Esophagus muscularis mucosa (tissue), 4 donors: Measurements from ENCODE around the gene F10. TPM values are rescaled to one million over a fixed set of nuclear protein-coding genes. Genes with fewer than 3 reads are reported as not detected.

Experiments
- DNase-seq: peaks from one replicate; pipeline ENCODE4 v3.0.0-alpha.2; 2017; ENCODE audit errors: extremely low spot score
- H3K27ac ChIP-seq, 4 donors: fragments of 200-600 bp; sonication (generic); replicated peaks in 1 of 4; 1 replicate in 3 of 4; 2 replicates in 1 of 4; pipeline ENCODE4 v1.5.1; 2016 to 2019; ENCODE audit warnings: mild to moderate bottlenecking in 1 of 4
- H3K27me3 ChIP-seq, 4 donors: fragments of 200-600 bp; sonication (generic); one replicate each; pipeline versions ENCODE4 v1.5.1 to v1.6.0; 2016 to 2019
- H3K36me3 ChIP-seq, 4 donors: fragments of 200-600 bp; sonication (generic); one replicate each; pipeline ENCODE4 v1.5.1; 2016 to 2019
- H3K4me1 ChIP-seq, 4 donors: fragments of 200-600 bp; sonication (generic); one replicate each; pipeline ENCODE4 v1.5.1; 2016 to 2019
- H3K4me3 ChIP-seq, 4 donors: fragments of 200-600 bp; sonication (generic); 1 replicate in 2 of 4; 2 replicates in 2 of 4; pipeline ENCODE4 v1.5.1; 2016 to 2019; ENCODE audit warnings: mild to moderate bottlenecking in 4 of 4, moderate library complexity in 1 of 4
- H3K9me3 ChIP-seq, 4 donors: fragments of 200-600 bp; sonication (generic); 1 replicate in 3 of 4; 2 replicates in 1 of 4; pipeline ENCODE4 v1.5.1; 2016 to 2019
- CTCF ChIP-seq, 3 experiments: fragments of 200-600 bp in 2 of 3; fragments of 450-650 bp in 1 of 3; sonication (generic) in 2 of 3; IDR thresholded peaks; one replicate each; pipeline ENCODE4 v1.5.1; 2017 to 2019; ENCODE audit warnings: antibody characterized with exemption in 3 of 3, mild to moderate bottlenecking in 2 of 3, moderate library complexity in 1 of 3
- EP300 ChIP-seq: sonication (generic); formaldehyde crosslinking; IDR thresholded peaks from one replicate; pipeline ENCODE4 v1.6.1; 2017; ENCODE audit warnings: antibody characterized with exemption
- POLR2A ChIP-seq: fragments of 450-650 bp; IDR thresholded peaks from one replicate; pipeline ENCODE4 v1.6.1; 2017; ENCODE audit warnings: antibody characterized with exemption, moderate library complexity, mild to moderate bottlenecking, low read depth
- POLR2AphosphoS5 ChIP-seq, 2 donors: sonication (generic); formaldehyde crosslinking; IDR thresholded peaks; one replicate each; pipeline ENCODE4 v1.6.1; 2017; ENCODE audit warnings: antibody characterized with exemption in 2 of 2
- WGBS: methylation state at CpG from one replicate; pipeline ENCODE4 v1.1.5; 2018; 5-methylcytosine and 5-hydroxymethylcytosine counted together
- intact Hi-C: fragments of 100-400 bp; cut with DNase I; formaldehyde crosslinking; loops from one replicate; pipeline ENCODE4 v1.15.1; 2023
- total RNA-seq, 4 donors: library from RNA; depleted of rRNA; stranded (reverse); fragments of >200 nt; gene quantifications; one replicate each; pipeline versions ENCODE4 v1.1.0 to v1.2.1, GENCODE V29; 2016

The F10 gene
- total RNA-seq, 4 donors from 2014 or later: 4.6 to 20.5 (median 11.7) TPM

GRCh38 chr13:113075711-113076110, 46.9 kb upstream of the F10 start:
- intact Hi-C loops: no loop called here
- Histone ChIP-seq H3K27me3 (peaks cover 0 to 20% (median 0%) of the 10 kb centered on the region in 4 donors), H3K27ac (no peak overlapping the region), H3K36me3 (peaks cover 0 to 89% (median 20%) of the 10 kb centered on the region in 4 donors), H3K4me1 (no peaks in the 10 kb centered on the region), H3K4me3 (no peak overlapping the region), H3K9me3 (peaks cover 0 to 6% (median 0%) of the 10 kb centered on the region in 4 donors)
- 97% methylated on average over 14 of the region's 17 CpGs for WGBS
- no peak for DNase-seq
- TF ChIP-seq EP300: no peak
- TF ChIP-seq CTCF (IDR thresholded peaks at IDR 0.05): no peak
- TF ChIP-seq POLR2AphosphoS5 (IDR thresholded peaks at IDR 0.05): no peak
- TF ChIP-seq POLR2A: no peak

DNA sequence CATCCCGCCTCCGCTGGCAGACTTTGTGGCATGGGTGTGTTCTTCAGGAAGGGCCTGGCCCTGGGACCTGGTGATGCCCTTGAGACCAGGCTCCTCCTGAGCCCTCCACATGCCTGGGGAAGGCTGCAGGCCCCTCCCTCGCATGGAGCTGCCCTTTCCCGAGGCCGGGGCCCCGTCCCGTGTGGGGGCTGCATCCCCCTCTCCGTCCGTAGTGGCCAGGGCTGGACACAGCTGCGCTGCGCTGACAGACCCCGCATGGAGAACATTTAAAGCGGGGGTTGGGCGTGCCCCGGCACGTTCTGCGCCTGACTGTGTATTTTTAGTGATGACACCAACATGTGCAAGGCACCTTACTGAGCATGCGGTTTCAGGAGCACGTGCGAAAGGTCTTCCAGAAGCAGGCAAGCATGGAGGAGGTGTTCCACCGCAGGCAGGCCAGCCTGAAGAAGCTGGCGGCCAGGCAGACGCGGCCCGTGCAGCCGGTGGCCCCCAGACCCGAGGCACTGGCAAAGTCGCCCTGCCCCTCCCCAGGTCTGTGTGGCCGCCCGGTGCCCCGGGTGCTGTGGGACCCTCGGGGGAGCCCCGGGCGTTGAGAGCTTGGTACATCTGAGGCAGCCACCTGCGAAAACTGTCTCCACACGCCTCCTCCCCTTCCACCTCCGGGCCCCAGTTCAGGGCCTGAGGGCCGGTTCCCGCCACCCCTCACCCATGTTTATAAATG, 45.8 kb upstream of the F10 start:
- intact Hi-C loops: no loop called here
- peaks cover 0 to 89% (median 24%) of the 10 kb centered on the region in 4 donors for H3K36me3 ChIP-seq
- peaks cover 0 to 26% (median 0%) of the 10 kb centered on the region in 4 donors for H3K27me3 ChIP-seq
- H3K4me3 ChIP-seq: no peak overlapping the region
- H3K9me3 ChIP-seq: peaks cover 0 to 5% (median 0%) of the 10 kb centered on the region in 4 donors
- no peak overlapping the region for H3K27ac ChIP-seq
- WGBS: 91% methylated on average over 26 of the region's 39 CpGs
- DNase-seq: no peak
- TF ChIP-seq CTCF (IDR thresholded peaks at IDR 0.05): no peak
- no peak for TF ChIP-seq POLR2AphosphoS5 (IDR thresholded peaks at IDR 0.05)
- no peak for TF ChIP-seq EP300
- TF ChIP-seq POLR2A: no peak
- H3K4me1 ChIP-seq: no peaks in the 10 kb centered on the region

DNA sequence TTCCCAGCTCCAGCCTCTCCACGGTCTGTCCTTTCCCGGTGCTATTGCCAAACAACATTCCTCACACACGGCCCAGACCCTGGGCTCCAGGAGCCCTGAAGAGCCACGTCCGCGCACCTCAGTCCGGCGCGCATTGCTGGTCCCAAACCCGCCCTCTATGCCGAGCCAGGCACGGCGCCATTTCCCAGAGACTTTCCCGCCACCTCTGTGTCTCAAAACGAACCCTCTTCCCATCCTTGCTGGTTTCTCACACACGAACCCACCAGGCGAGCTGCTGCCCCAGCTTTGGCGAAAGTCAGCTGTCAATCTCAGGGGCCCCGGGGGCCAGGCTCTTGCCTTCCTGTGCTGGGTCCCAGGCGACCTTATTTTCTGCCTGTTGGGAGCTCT, 45.0 kb upstream of the F10 start:
- H3K4me1 ChIP-seq: no peaks in the 10 kb centered on the region
- DNase-seq: no peak
- TF ChIP-seq EP300 (no peak), CTCF (IDR thresholded peaks at IDR 0.05) (no peak), POLR2AphosphoS5 (IDR thresholded peaks at IDR 0.05) (no peak), POLR2A (no peak)
- intact Hi-C loops: no loop called here
- WGBS: 88% methylated on average over 19 of the region's 20 CpGs
- H3K36me3 ChIP-seq: peaks cover 0 to 89% (median 24%) of the 10 kb centered on the region in 4 donors
- no peak overlapping the region for H3K4me3 ChIP-seq
- H3K9me3 ChIP-seq: no peaks in the 10 kb centered on the region
- H3K27ac ChIP-seq: no peak overlapping the region
- H3K27me3 ChIP-seq: peaks cover 0 to 26% (median 0%) of the 10 kb centered on the region in 4 donors

DNA sequence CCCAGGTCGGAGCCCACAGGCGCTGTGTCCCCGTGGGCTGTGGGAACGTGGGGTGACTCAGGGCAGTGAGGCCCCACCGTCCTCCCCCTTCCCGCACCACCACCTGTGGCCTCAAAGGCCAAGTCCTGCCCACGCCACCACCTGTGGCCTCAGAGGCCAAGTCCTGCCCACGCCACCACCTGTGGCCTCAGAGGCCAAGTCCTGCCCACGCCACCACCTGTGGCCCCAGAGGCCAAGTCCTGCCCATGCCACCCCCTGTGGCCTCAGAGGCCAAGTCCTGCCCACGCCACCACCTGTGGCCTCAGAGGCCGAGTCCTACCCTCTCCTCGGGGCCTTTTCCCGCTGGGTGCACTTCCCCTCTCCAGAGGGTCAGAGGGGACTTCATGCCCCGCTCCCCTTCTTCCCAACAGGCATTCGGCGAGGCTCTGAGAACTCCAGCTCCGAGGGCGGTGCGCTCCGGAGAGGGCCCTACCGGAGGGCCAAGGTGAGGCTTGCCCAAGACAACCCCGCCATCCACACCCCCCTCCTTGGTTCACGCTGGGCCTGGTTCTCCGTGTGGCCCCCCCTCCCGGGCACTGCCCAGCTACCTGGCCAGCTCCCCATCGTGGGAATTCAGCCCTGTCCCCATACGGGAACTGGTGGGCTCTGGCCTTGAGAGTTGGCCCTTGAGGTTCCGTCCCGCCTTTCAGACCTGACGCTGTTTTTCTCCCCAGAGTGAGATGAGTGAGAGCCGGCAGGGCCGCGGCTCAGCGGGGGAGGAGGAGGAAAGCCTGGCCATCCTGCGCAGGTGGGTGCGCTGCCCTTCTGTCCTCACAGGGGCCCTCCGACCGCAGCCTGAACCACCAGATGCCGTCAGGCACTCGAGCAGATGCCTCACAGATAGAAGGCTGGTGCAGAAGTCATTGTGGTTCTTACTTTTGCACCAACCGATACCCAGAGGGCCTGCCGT, 44.4 kb upstream of the F10 start:
- Histone ChIP-seq H3K27ac (no peak overlapping the region), H3K4me1 (peaks cover 0 to 3% (median under 1%) of the 10 kb centered on the region in 4 donors), H3K27me3 (peaks cover 0 to 26% (median 0%) of the 10 kb centered on the region in 4 donors), H3K4me3 (no peak overlapping the region), H3K36me3 (peaks cover 0 to 95% (median 24%) of the 10 kb centered on the region in 4 donors), H3K9me3 (no peaks in the 10 kb centered on the region)
- intact Hi-C loops: no loop called here
- WGBS: 95% methylated on average over 31 of the region's 42 CpGs
- DNase-seq: no peak
- TF ChIP-seq POLR2AphosphoS5 (IDR thresholded peaks at IDR 0.05): no peak
- TF ChIP-seq EP300: no peak
- TF ChIP-seq POLR2A: no peak
- TF ChIP-seq CTCF (IDR thresholded peaks at IDR 0.05): no peak
